Measurements from ENCODE around the gene RAB44.

The RAB44 gene

DNA sequence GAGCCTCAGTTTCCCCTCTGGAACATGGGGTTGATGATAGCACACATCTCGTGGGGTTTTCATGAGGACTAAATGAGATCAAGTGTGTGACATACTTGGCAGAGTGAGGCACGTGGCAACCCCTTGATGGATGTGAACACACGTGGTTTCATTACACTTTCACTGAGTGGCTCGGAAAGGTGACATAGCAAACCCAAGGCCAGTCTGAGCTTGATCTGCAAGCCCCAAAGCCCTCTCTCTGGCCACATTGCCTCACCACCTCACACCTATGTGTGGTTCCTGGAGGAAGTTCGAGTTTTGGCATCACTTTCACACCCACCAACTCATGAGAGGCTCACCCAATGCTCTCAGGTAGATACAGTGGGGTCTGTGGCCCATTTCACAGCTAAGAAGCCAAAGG is 81.6 kb downstream of the RAB44 start:
- no peaks in the 10 kb centered on the region for H3K9me3 ChIP-seq (ENCODE audit: control insufficient read depth, insufficient read depth, low read length)
- H4K20me1 ChIP-seq (ENCODE audit: control insufficient read depth, insufficient read depth, low read depth, low read length), result no peaks in the 10 kb centered on the region
- H3K36me3 ChIP-seq (ENCODE audit: control insufficient read depth, low read length), result no peaks in the 10 kb centered on the region
- peaks cover 9% of the 10 kb centered on the region for H3K4me1 ChIP-seq (ENCODE audit: control insufficient read depth, low read length)
- H3K79me2 ChIP-seq (ENCODE audit: control insufficient read depth, low read length), result no peaks in the 10 kb centered on the region
- no peak overlapping the region for H3K4me3 ChIP-seq (ENCODE audit: low read length)
- no peaks in the 10 kb centered on the region for H3K9me2 ChIP-seq (replicated peaks; ENCODE audit: control insufficient read depth, low read length)
- H3K27ac ChIP-seq (ENCODE audit: low read depth, low read length), result no peak overlapping the region
- no peak overlapping the region for H3K4me2 ChIP-seq (ENCODE audit: low read length)
- TF ChIP-seq, protein P1, sequence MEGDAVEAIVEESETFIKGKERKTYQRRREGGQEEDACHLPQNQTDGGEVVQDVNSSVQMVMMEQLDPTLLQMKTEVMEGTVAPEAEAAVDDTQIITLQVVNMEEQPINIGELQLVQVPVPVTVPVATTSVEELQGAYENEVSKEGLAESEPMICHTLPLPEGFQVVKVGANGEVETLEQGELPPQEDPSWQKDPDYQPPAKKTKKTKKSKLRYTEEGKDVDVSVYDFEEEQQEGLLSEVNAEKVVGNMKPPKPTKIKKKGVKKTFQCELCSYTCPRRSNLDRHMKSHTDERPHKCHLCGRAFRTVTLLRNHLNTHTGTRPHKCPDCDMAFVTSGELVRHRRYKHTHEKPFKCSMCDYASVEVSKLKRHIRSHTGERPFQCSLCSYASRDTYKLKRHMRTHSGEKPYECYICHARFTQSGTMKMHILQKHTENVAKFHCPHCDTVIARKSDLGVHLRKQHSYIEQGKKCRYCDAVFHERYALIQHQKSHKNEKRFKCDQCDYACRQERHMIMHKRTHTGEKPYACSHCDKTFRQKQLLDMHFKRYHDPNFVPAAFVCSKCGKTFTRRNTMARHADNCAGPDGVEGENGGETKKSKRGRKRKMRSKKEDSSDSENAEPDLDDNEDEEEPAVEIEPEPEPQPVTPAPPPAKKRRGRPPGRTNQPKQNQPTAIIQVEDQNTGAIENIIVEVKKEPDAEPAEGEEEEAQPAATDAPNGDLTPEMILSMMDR (IDR thresholded peaks at IDR 0.05; ENCODE audit: low read depth, low read length, poor library complexity, severe bottlenecking), result no peak
- TF ChIP-seq EZH2phosphoT487 (IDR thresholded peaks at IDR 0.05; ENCODE audit: borderline replicate concordance, low read length), result no peak
- peaks cover 33% of the 10 kb centered on the region for H3K27me3 ChIP-seq (ENCODE audit: control insufficient read depth, low read length)
- no peaks in the 10 kb centered on the region for H3F3A ChIP-seq (ENCODE audit: control insufficient read depth, insufficient read depth)

DNA sequence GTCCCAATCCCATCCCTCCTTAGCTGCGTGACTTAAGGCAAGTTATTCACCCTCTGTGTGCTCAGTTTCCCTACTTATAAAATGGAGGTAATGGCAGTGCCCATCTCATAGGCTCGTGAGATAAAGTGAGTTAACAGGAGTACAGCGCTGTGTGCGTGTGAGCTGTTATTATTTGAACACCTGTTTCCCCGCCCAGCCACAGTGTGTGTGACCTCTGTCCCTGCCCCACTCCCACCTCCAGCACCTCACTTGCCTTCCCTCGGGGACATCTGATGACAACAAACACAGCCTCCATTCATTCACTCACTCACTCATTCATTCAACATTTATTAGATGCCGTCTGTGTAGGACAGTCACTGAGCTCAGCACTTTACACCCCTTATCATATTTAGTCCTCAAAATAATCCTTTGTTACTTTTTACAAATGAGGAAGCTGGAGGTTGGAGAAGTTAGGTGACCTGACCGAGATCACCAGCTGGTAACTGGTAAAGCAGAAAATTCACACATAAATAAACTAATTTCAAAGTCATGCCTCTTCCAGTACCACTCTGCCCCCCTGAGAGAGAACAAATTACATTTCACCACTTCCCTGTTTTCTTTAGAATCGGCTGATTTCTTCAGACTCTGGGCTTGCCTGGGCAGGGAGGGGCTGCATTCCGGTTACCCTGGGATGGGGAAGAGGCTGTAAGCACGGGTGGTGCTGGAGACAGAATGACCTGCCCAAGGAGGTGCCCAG is 83.0 kb downstream of the RAB44 start:
- Histone ChIP-seq H3F3A (ENCODE audit: control insufficient read depth, insufficient read depth) (no peaks in the 10 kb centered on the region), H3K79me2 (ENCODE audit: control insufficient read depth, low read length) (no peaks in the 10 kb centered on the region), H3K36me3 (ENCODE audit: control insufficient read depth, low read length) (no peaks in the 10 kb centered on the region), H3K4me2 (ENCODE audit: low read length) (no peak overlapping the region), H3K4me1 (ENCODE audit: control insufficient read depth, low read length) (peaks cover 9% of the 10 kb centered on the region), H3K9me2 (replicated peaks; ENCODE audit: control insufficient read depth, low read length) (no peaks in the 10 kb centered on the region), H3K27me3 (ENCODE audit: control insufficient read depth, low read length) (peaks cover 25% of the 10 kb centered on the region), H3K9me3 (ENCODE audit: control insufficient read depth, insufficient read depth, low read length) (no peaks in the 10 kb centered on the region), H3K27ac (ENCODE audit: low read depth, low read length) (no peak overlapping the region), H3K4me3 (ENCODE audit: low read length) (no peak overlapping the region), H4K20me1 (ENCODE audit: control insufficient read depth, insufficient read depth, low read depth, low read length) (no peaks in the 10 kb centered on the region)
- TF ChIP-seq EZH2phosphoT487 (IDR thresholded peaks at IDR 0.05; ENCODE audit: borderline replicate concordance, low read length), result no peak
- TF ChIP-seq, protein P1 (IDR thresholded peaks at IDR 0.05; ENCODE audit: low read depth, low read length, poor library complexity, severe bottlenecking), result no peak

DNA sequence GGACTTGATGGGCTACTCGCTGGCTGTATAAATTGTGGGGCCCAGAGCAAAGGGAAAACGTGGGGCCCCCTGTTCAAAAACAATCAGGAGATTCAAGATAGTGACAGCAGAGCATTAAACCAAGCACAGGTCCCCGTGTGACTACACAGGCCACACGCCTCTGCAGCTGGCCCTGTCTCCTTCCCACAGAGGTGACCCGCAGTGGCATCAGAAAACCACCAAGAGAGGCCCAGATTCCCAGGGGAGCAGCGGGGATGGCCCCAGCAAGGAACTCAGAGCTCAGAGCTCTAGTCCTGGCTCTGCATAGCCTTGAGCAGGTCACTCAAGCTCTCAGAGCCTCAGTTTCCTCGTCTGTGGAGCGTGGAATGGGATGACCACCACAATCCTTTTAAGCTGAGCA is 84.0 kb downstream of the RAB44 start:
- Histone ChIP-seq H3K9me3 (ENCODE audit: control insufficient read depth, insufficient read depth, low read length) (no peaks in the 10 kb centered on the region), H3K27me3 (ENCODE audit: control insufficient read depth, low read length) (peaks cover 16% of the 10 kb centered on the region), H3K9me2 (replicated peaks; ENCODE audit: control insufficient read depth, low read length) (no peaks in the 10 kb centered on the region), H4K20me1 (ENCODE audit: control insufficient read depth, insufficient read depth, low read depth, low read length) (no peaks in the 10 kb centered on the region), H3K4me3 (ENCODE audit: low read length) (no peak overlapping the region), H3F3A (ENCODE audit: control insufficient read depth, insufficient read depth) (no peaks in the 10 kb centered on the region), H3K79me2 (ENCODE audit: control insufficient read depth, low read length) (no peaks in the 10 kb centered on the region), H3K36me3 (ENCODE audit: control insufficient read depth, low read length) (no peaks in the 10 kb centered on the region), H3K4me2 (ENCODE audit: low read length) (no peak overlapping the region), H3K4me1 (ENCODE audit: control insufficient read depth, low read length) (peaks cover 9% of the 10 kb centered on the region), H3K27ac (ENCODE audit: low read depth, low read length) (no peak overlapping the region)
- no peak for TF ChIP-seq EZH2phosphoT487 (IDR thresholded peaks at IDR 0.05; ENCODE audit: borderline replicate concordance, low read length)
- TF ChIP-seq, protein P1 (IDR thresholded peaks at IDR 0.05; ENCODE audit: low read depth, low read length, poor library complexity, severe bottlenecking), result no peak
